ENCODE data around the gene PARP11. TPM values are rescaled to one million over a fixed set of nuclear protein-coding genes. Genes with fewer than 3 reads are reported as not detected.

Gene PARP11
- total RNA-seq, 1 experiment from 2014 or later: 8.0 TPM

- DNase-seq (ENCODE audit: low spot score) (no peak), ATAC-seq (peak; percentile 93)
- peaks cover 9% of the 10 kb centered on the region; the same call in 1 of the 2 replicates for H3K9me3 Mint-ChIP-seq
- no peak overlapping the region for H3K4me3 Mint-ChIP-seq
- TF ChIP-seq HMGXB4 (CRISPR knock-in tag; IDR thresholded peaks at IDR 0.05): no peak
- no peak for TF ChIP-seq IRF1 (CRISPR knock-in tag; IDR thresholded peaks at IDR 0.05)
- no peak for TF ChIP-seq AFF4 (CRISPR knock-in tag; IDR thresholded peaks at IDR 0.05; ENCODE audit: borderline replicate concordance)
- no peak for TF ChIP-seq TP53 (CRISPR knock-in tag; IDR thresholded peaks at IDR 0.05)
- no peak for TF ChIP-seq ZNF219 (CRISPR knock-in tag; IDR thresholded peaks at IDR 0.05; ENCODE audit: borderline replicate concordance)
- no peak for TF ChIP-seq ZSCAN18 (CRISPR knock-in tag; IDR thresholded peaks at IDR 0.05)
- TF ChIP-seq RELA (CRISPR knock-in tag; IDR thresholded peaks at IDR 0.05; ENCODE audit: borderline replicate concordance): no peak
- no peak for TF ChIP-seq CBFB (CRISPR knock-in tag; IDR thresholded peaks at IDR 0.05; ENCODE audit: low read depth)
- TF ChIP-seq ZNF138 (CRISPR knock-in tag; conservative IDR thresholded peaks at IDR 0.05): no peak
- TF ChIP-seq FOXK1 (CRISPR knock-in tag; IDR thresholded peaks at IDR 0.05): no peak
- no peak for TF ChIP-seq HMGA2 (CRISPR knock-in tag; IDR thresholded peaks at IDR 0.05)
- no peak for TF ChIP-seq FOXP4 (CRISPR knock-in tag; IDR thresholded peaks at IDR 0.05)
- TF ChIP-seq ZNF425 (CRISPR knock-in tag; conservative IDR thresholded peaks at IDR 0.05): no peak
- TF ChIP-seq FOXJ3 (CRISPR knock-in tag; IDR thresholded peaks at IDR 0.05; ENCODE audit: borderline replicate concordance): no peak
- TF ChIP-seq ZNF512 (CRISPR knock-in tag; IDR thresholded peaks at IDR 0.05; ENCODE audit: borderline replicate concordance): no peak
- no peak for TF ChIP-seq ZNF396 (CRISPR knock-in tag; IDR thresholded peaks at IDR 0.05; ENCODE audit: borderline replicate concordance)
- TF ChIP-seq ELF4 (CRISPR knock-in tag; IDR thresholded peaks at IDR 0.05; ENCODE audit: low read depth): no peak
- no peak for TF ChIP-seq ZBTB21 (CRISPR knock-in tag; IDR thresholded peaks at IDR 0.05; ENCODE audit: borderline replicate concordance)
- POLR2A ChIA-PET: interaction anchor here (0.8 to 1.0 kb wide), 2 partner anchors 10 to 251 kb away, joined by 3 to 4 read pairs; partner anchors contain the start of gene PARP11
- H3K27me3 Mint-ChIP-seq (ENCODE audit: low read depth): no peaks in the 10 kb centered on the region; the same call in 1 of the 2 replicates
- CTCF ChIA-PET: interaction anchor here (0.5 to 4.8 kb wide), 28 partner anchors 9 to 399 kb away, joined by 3 to 27 read pairs (median 5); partner anchors contain the start of gene PARP11
- H3K27ac Mint-ChIP-seq: no peak overlapping the region
- H3K4me1 Mint-ChIP-seq: peaks cover 16% of the 10 kb centered on the region
- H3K36me3 Mint-ChIP-seq: no peaks in the 10 kb centered on the region
Observed at GRCh38 chr12:3882896-3883564, 9.8 kb upstream of the PARP11 start.

All from WTC11 (cell line).